GM13976 (cell line): ENCODE data around the gene SPSB1.

Experiments
- DNase-seq: peaks from one replicate; pipeline ENCODE4 v3.0.0; 2012; ENCODE audit warnings: low spot score
- in situ Hi-C: fragments of 300-500 bp; cut with MboI; formaldehyde crosslinking; loops from one replicate; pipeline ENCODE4 v1.12.0; 2022; ENCODE audit warnings: low sequenced_read_pairs, mixed read lengths, inconsistent platforms; ENCODE audit not compliant: unreplicated experiment
- TF ChIP-seq, protein P1 (sequence below): IDR thresholded peaks from 2 replicates; pipeline ENCODE4 v1.5.1; 2012; ENCODE audit warnings: borderline replicate concordance, mild to moderate bottlenecking; ENCODE audit not compliant: insufficient read depth; ENCODE audit errors: extremely low read depth, missing control alignments, control extremely low read depth

SPSB1 gene

DNA sequence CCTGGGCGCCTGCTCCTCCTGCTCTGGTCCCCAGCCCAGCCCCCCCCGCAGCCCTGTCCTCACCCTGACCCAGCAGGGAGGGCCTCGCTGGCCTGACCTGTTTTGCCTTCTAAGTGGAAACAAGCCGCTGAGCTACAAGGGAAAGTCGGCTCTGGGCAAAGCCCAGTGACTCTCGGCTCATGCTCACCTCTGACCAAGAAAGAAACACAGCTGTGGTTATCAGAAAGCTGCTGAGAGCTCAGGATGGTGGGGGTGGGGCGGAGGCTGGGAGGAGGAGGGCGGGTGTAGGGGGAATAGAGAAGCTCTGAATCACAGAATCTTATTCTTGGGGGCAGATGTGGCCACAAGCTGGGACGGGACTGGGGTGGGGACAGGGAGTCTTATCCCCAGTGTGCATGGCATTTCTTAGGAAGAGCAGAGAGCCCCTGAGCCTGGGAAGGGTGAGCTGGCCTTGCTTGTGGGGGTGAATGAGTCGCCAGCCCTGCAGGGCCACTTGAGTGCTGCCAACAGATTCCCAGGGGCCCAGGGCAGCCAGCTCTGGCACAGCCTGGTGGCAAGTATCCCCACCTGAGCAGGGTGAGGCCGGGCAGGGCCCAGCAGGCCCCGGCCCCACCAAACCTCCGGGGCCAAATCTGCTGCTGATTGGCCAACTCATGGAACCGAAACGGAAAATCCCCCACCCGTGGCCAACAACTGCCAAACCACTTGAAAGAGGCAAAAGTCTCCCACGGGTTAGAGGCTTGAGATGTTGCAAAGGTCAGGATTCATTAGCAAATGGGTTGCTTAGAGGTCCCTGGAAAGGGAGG is 120.6 kb downstream of the SPSB1 start:
- DNase-seq: peak; percentile 93
- in situ Hi-C loops: no loop called here
- TF ChIP-seq, protein P1, sequence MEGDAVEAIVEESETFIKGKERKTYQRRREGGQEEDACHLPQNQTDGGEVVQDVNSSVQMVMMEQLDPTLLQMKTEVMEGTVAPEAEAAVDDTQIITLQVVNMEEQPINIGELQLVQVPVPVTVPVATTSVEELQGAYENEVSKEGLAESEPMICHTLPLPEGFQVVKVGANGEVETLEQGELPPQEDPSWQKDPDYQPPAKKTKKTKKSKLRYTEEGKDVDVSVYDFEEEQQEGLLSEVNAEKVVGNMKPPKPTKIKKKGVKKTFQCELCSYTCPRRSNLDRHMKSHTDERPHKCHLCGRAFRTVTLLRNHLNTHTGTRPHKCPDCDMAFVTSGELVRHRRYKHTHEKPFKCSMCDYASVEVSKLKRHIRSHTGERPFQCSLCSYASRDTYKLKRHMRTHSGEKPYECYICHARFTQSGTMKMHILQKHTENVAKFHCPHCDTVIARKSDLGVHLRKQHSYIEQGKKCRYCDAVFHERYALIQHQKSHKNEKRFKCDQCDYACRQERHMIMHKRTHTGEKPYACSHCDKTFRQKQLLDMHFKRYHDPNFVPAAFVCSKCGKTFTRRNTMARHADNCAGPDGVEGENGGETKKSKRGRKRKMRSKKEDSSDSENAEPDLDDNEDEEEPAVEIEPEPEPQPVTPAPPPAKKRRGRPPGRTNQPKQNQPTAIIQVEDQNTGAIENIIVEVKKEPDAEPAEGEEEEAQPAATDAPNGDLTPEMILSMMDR: no peak

DNA sequence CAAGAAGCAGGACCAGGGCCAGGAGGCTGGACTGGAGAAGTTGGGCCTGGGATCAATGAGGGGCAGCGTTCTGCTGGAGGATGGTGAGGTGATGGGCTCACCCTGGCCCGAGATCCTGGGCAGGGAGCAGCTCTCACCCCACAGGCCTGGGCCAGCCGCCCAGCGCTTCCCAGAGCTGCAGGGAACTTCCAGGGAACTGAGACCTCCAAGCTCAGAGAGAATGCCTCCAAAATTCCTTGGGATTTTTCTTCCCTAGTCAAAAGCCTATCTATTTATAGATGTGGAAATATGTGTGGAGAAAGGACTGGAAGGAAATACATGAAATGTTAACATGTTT is 121.2 kb downstream of the SPSB1 start:
- DNase-seq: no peak
- TF ChIP-seq, protein P1: no peak
- in situ Hi-C loops: no loop called here

DNA sequence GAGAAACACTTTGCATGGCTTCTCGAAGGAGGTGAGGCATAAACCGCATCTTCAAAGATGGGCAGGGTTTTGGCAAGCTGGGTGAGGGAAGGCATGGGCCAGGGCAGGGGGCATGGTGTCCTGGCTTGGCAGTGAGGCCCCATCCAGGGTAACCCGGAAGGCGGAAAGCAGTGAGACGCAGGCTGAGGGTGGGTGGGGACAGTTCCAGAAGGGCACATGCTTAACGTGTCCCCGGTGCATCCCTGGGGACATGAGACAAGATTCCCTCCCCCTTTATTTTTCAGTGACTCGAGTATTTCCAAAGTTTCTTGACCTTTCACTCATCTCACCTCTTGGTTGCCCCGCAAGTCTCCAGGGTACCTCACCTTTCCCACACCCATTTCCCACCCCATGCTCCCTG is 123.8 kb downstream of the SPSB1 start:
- in situ Hi-C loops: no loop called here
- TF ChIP-seq, protein P1: no peak
- DNase-seq: no peak

DNA sequence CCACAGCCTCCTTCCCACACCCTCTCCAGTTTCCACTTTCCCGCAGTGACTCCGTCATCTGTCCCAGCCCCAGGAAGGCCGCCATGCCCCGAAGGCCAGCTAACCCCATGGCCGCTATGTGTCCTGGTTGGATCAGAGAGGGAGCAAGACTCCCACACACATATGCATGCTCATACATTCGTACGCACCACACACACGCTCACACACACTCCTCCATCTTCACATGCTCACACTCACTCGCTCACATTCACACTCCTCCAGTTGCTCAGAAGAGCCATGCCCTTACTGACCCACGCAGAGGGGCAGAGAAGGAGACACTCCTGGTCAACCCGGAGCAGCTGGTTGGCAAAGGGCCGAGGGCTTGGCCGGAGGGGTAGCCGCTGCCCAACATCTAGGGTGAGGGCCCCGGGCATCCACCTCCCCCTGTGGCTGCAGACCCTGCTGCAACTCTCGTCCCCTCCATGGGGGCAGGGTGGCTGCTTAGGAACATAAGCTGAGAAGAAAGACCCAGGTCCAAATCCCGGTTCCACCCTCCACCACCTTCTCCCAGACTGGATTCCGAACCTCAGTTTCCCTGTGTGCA is 124.3 kb downstream of the SPSB1 start:
- TF ChIP-seq, protein P1: no peak
- no peak for DNase-seq
- in situ Hi-C loops: no loop called here

DNA sequence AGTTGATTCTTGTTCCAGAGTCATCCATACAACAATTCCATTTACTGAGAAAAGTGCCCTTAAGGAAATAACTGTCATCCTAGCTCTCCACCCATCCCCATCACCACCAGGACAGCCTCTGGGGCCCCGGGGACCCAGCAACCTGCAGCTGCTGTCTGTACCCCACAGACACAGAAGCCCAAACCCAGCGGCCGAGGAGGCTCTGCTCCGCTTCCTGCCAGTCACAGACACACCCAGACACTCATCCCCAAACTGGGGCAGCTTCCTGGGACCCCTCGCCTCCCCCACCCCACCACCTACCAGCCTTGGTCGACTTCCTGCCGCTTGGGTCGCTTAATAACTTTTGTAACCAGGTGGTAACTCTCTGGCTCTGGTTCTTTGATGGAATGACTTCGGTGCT is 125.0 kb downstream of the SPSB1 start:
- no peak for DNase-seq
- in situ Hi-C loops: no loop called here
- TF ChIP-seq, protein P1: no peak

DNA sequence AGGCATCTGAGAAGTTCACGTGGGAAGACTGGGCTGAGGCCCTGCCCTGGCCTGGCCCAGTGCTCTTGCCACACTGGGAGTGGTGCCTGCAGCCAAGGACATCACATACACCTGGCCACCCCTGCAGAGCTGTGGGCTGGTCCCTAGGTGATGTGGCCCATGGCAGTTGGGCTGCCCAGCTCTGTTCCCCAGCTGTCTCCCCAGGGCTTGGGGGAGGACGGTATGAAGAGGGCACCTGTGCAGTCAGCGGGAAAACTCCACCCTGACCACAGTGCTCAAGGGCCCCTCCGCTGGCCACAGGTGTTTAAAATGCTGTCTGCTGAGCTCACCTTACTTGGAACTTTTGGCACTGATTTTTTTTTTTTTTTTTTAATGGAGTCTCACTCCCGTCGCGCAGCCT is 126.2 kb downstream of the SPSB1 start:
- no peak for DNase-seq
- in situ Hi-C loops: no loop called here
- TF ChIP-seq, protein P1: no peak
